KMS-11 (cell line): ENCODE results near the gene THUMPD3.

ENCODE experiments used
- H2AFZ ChIP-seq: fragments of 200-600 bp; sonication (generic); 2 replicates; pipeline ENCODE4 v1.6.1; 2016; ENCODE audit warnings: antibody characterized with exemption, mixed run types, low read depth
- H3K27ac ChIP-seq: fragments of 200-600 bp; sonication (generic); 2 replicates; pipeline ENCODE4 v1.6.1; 2016; ENCODE audit warnings: mild to moderate bottlenecking, mixed run types
- H3K27me3 ChIP-seq: fragments of 200-600 bp; sonication (generic); 2 replicates; pipeline ENCODE4 v1.6.1; 2017; ENCODE audit warnings: mild to moderate bottlenecking, low read depth, mixed run types, moderate library complexity; ENCODE audit not compliant: insufficient read depth
- H3K36me3 ChIP-seq: fragments of 200-600 bp; sonication (generic); 2 replicates; pipeline ENCODE4 v1.6.1; 2017; ENCODE audit warnings: mild to moderate bottlenecking, mixed run types; ENCODE audit not compliant: insufficient read depth
- H3K4me1 ChIP-seq: fragments of 200-600 bp; sonication (generic); 2 replicates; pipeline ENCODE4 v1.6.1; 2016; ENCODE audit warnings: mild to moderate bottlenecking, low read depth, mixed run types; ENCODE audit not compliant: poor library complexity, severe bottlenecking
- H3K4me2 ChIP-seq: fragments of 200-600 bp; sonication (generic); 2 replicates; pipeline ENCODE4 v1.7.0; 2016; ENCODE audit warnings: mild to moderate bottlenecking, mixed run types
- H3K4me3 ChIP-seq: fragments of 200-600 bp; sonication (generic); IDR thresholded peaks from 2 replicates; pipeline ENCODE4 v1.6.1; 2017; ENCODE audit warnings: low read depth, low read length, mixed read lengths; ENCODE audit not compliant: insufficient read depth
- H3K79me2 ChIP-seq: fragments of 200-600 bp; sonication (generic); 2 replicates; pipeline ENCODE4 v1.6.1; 2016; ENCODE audit warnings: low read depth, mixed run types; ENCODE audit not compliant: insufficient read depth
- H3K9ac ChIP-seq: fragments of 200-600 bp; sonication (generic); 2 replicates; pipeline ENCODE4 v1.6.1; 2016; ENCODE audit warnings: mild to moderate bottlenecking, mixed run types
- H4K20me1 ChIP-seq: fragments of 200-600 bp; sonication (generic); 2 replicates; pipeline ENCODE4 v1.6.1; 2016; ENCODE audit warnings: mild to moderate bottlenecking, mixed run types; ENCODE audit not compliant: insufficient read depth
- TF ChIP-seq, protein P1 (sequence below): fragments of 200-600 bp; sonication (generic); conservative IDR thresholded peaks from 2 replicates; pipeline ENCODE4 v1.6.1; 2017; ENCODE audit warnings: low read depth, mild to moderate bottlenecking, antibody characterized with exemption, low read length, moderate library complexity, mixed read lengths

The THUMPD3 gene

GRCh38 chr3:9411302-9411701 lies 48.4 kb downstream of the THUMPD3 start:
- no peak overlapping the region for H3K4me2 ChIP-seq
- H2AFZ ChIP-seq: no peak overlapping the region
- H4K20me1 ChIP-seq: 0 out of 2 replicates have a peak, but pooled peaks cover 9% of the 10 kb centered on the region
- H3K9ac ChIP-seq: no peak overlapping the region
- H3K36me3 ChIP-seq: no peaks in the 10 kb centered on the region
- H3K27ac ChIP-seq: no peak overlapping the region
- no peaks in the 10 kb centered on the region for H3K27me3 ChIP-seq
- TF ChIP-seq, protein P1, sequence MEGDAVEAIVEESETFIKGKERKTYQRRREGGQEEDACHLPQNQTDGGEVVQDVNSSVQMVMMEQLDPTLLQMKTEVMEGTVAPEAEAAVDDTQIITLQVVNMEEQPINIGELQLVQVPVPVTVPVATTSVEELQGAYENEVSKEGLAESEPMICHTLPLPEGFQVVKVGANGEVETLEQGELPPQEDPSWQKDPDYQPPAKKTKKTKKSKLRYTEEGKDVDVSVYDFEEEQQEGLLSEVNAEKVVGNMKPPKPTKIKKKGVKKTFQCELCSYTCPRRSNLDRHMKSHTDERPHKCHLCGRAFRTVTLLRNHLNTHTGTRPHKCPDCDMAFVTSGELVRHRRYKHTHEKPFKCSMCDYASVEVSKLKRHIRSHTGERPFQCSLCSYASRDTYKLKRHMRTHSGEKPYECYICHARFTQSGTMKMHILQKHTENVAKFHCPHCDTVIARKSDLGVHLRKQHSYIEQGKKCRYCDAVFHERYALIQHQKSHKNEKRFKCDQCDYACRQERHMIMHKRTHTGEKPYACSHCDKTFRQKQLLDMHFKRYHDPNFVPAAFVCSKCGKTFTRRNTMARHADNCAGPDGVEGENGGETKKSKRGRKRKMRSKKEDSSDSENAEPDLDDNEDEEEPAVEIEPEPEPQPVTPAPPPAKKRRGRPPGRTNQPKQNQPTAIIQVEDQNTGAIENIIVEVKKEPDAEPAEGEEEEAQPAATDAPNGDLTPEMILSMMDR: no peak
- peaks cover 99% of the 10 kb centered on the region for H3K79me2 ChIP-seq
- peaks cover 23% of the 10 kb centered on the region for H3K4me1 ChIP-seq
- H3K4me3 ChIP-seq: no peak overlapping the region

GRCh38 chr3:9412293-9412692 lies 49.4 kb downstream of the THUMPD3 start:
- Histone ChIP-seq H3K27me3 (no peaks in the 10 kb centered on the region), H3K4me1 (peaks cover 26% of the 10 kb centered on the region), H3K79me2 (peaks cover 99% of the 10 kb centered on the region), H3K4me2 (no peak overlapping the region), H2AFZ (no peak overlapping the region), H3K36me3 (no peaks in the 10 kb centered on the region), H4K20me1 (0 out of 2 replicates have a peak, but pooled peaks cover 9% of the 10 kb centered on the region), H3K4me3 (no peak overlapping the region), H3K9ac (no peak overlapping the region), H3K27ac (no peak overlapping the region)
- TF ChIP-seq, protein P1: no peak

- Histone ChIP-seq H4K20me1 (0 out of 2 replicates have a peak, but pooled peaks cover 9% of the 10 kb centered on the region), H2AFZ (no peak overlapping the region), H3K79me2 (peaks cover 98% of the 10 kb centered on the region), H3K4me1 (peaks cover 31% of the 10 kb centered on the region), H3K4me2 (no peak overlapping the region), H3K4me3 (no peak overlapping the region), H3K9ac (no peak overlapping the region), H3K36me3 (no peaks in the 10 kb centered on the region), H3K27ac (no peak overlapping the region), H3K27me3 (no peaks in the 10 kb centered on the region)
- TF ChIP-seq, protein P1: no peak
Measured at GRCh38 chr3:9414826-9415225, 52.0 kb downstream of the THUMPD3 start.

- no peak overlapping the region for H3K27ac ChIP-seq
- 0 out of 2 replicates have a peak, but pooled peaks cover 9% of the 10 kb centered on the region for H4K20me1 ChIP-seq
- no peaks in the 10 kb centered on the region for H3K36me3 ChIP-seq
Measured at GRCh38 chr3:9415485-9416138, 52.8 kb downstream of the THUMPD3 start.

More at GRCh38 chr3:9415485-9416138, 52.8 kb downstream of the THUMPD3 start:
- H3K79me2 ChIP-seq: peaks cover 97% of the 10 kb centered on the region
- no peak overlapping the region for H2AFZ ChIP-seq
- TF ChIP-seq, protein P1: no peak
- no peak overlapping the region for H3K4me2 ChIP-seq
- H3K9ac ChIP-seq: no peak overlapping the region
- H3K4me3 ChIP-seq: no peak overlapping the region
- H3K4me1 ChIP-seq: peaks cover 36% of the 10 kb centered on the region
- no peaks in the 10 kb centered on the region for H3K27me3 ChIP-seq
